GM04504 (cell line): Measurements from ENCODE around the gene CRISP1.
"Not testable (repeated sequence)": the region's sequence is repeated elsewhere in the genome, so short reads cannot be mapped to it uniquely, and the experiment has no call there.

Source experiments
- DNase-seq: peaks from one replicate; pipeline ENCODE4 v3.0.0-alpha.2; 2012; ENCODE audit warnings: low read depth

The CRISP1 gene

GRCh38 chr6:49839957-49840356 is 26.4 kb downstream of the CRISP1 start:
- DNase-seq: no peak

- no peak for DNase-seq
Measured at GRCh38 chr6:49839162-49839561, 27.2 kb downstream of the CRISP1 start.

GRCh38 chr6:49835140-49835539 is 31.2 kb downstream of the CRISP1 start:
- no peak for DNase-seq

GRCh38 chr6:49833386-49833785 is 32.9 kb downstream of the CRISP1 start:
- DNase-seq: no peak

- DNase-seq: no peak
Measured at GRCh38 chr6:49826743-49827406, 39.5 kb downstream of the CRISP1 start.

GRCh38 chr6:49815166-49815565 is 51.2 kb downstream of the CRISP1 start:
- DNase-seq: no peak

GRCh38 chr6:49813248-49813647 is 53.1 kb downstream of the CRISP1 start:
- DNase-seq: no peak

- DNase-seq: no peak
Measured at GRCh38 chr6:49806145-49806544, 60.2 kb downstream of the CRISP1 start.

GRCh38 chr6:49805246-49805645 is 61.1 kb downstream of the CRISP1 start:
- DNase-seq: no peak

GRCh38 chr6:49801525-49801924 is 64.8 kb downstream of the CRISP1 start:
- DNase-seq: no peak

GRCh38 chr6:49799090-49799489 is 67.2 kb downstream of the CRISP1 start:
- DNase-seq: no peak

GRCh38 chr6:49796842-49797455 is 69.4 kb downstream of the CRISP1 start:
- DNase-seq: not testable (repeated sequence)

- no peak for DNase-seq
Measured at GRCh38 chr6:49790341-49790740, 76.0 kb downstream of the CRISP1 start.

GRCh38 chr6:49787176-49787575 is 79.2 kb downstream of the CRISP1 start, which contains the start of gene PGK2:
Gene PGK2, minus strand, starts transcription at chr6:49787285. Its CDS starts 98 bp downstream, at chr6:49787187.
- DNase-seq: no peak

GRCh38 chr6:49784272-49784671 is 82.1 kb downstream of the CRISP1 start:
- DNase-seq: no peak
